Upper lobe of right lung (tissue), 1 donor: ENCODE measurements around the gene BCL3. TPM values are rescaled to one million over a fixed set of nuclear protein-coding genes. Genes with fewer than 3 reads are reported as not detected.
"Not testable (repeated sequence)": the region's sequence is repeated elsewhere in the genome, so short reads cannot be mapped to it uniquely, and the experiment has no call there.

Experiments used
- ATAC-seq: fragments of 200-7000 bp; cut with Tn5 transposase; one replicate; pipeline ENCODE4 v1.9.1; 2020; ENCODE audit warnings: mild to moderate bottlenecking, moderate library complexity
- DNase-seq: peaks from one replicate; pipeline ENCODE4 v3.0.0-alpha.2; 2020
- H3K27ac ChIP-seq: fragments of 200-600 bp; one replicate; pipeline ENCODE4 v1.8.0; 2022
- H3K27me3 ChIP-seq: fragments of 200-600 bp; one replicate; pipeline ENCODE4 v1.8.0; 2022; ENCODE audit warnings: mild to moderate bottlenecking
- H3K36me3 ChIP-seq: fragments of 200-600 bp; one replicate; pipeline ENCODE4 v1.8.0; 2022
- H3K4me1 ChIP-seq: fragments of 200-600 bp; one replicate; pipeline ENCODE4 v1.8.0; 2022
- H3K4me3 ChIP-seq: fragments of 200-600 bp; one replicate; pipeline ENCODE4 v1.8.0; 2022; ENCODE audit warnings: mild to moderate bottlenecking
- H3K9me3 ChIP-seq: fragments of 200-600 bp; one replicate; pipeline ENCODE4 v1.8.0; 2022
- intact Hi-C: fragments of 100-400 bp; cut with DNase I; formaldehyde crosslinking; loops from one replicate; pipeline ENCODE4 v1.11.0; 2022
- total RNA-seq: library from RNA; stranded (reverse); fragmentation: NEBNext Ultra II Directional; extraction: Animal tissue kit (Norgen Biotek cat#: 25700); gene quantifications from one replicate; pipeline ENCODE4 v1.2.1, GENCODE V29; 2021
- TF ChIP-seq, protein P1 (sequence below): fragments of 200-600 bp; IDR thresholded peaks from one replicate; pipeline ENCODE4 v1.8.0; 2022; ENCODE audit warnings: antibody characterized with exemption
- donor health status: DM: no; HTN: yes; CAD: no; lungs with severe emphysema.

The BCL3 gene
- total RNA-seq, 1 donor from 2014 or later, result 87.4 TPM

DNA sequence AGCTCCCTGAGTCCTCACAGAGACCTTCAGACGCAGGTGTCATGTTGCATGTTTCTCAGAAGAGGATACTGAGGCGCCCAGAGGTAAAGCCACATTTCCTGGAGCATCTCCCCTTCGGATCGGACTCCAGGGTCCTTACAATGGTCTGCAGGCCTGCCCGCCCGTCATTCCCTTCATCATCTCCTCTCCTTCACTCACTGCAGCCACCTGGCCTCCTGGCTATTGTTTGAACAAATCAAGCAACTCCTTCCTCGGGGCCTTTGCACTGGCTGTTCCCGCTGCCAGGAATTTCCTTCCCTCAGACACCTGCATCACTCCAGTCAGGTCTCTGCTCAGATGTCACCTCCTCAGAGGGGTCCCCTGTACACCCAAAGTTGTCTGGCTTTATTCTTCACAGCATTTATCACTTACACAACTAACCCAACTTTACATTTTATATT lies 29.2 kb upstream of the BCL3 start:
- ATAC-seq (no peak), DNase-seq (no peak)
- Histone ChIP-seq H3K4me1 (peaks cover 55% of the 10 kb centered on the region), H3K36me3 (no peaks in the 10 kb centered on the region), H3K9me3 (no peaks in the 10 kb centered on the region), H3K27ac (no peak overlapping the region), H3K4me3 (no peak overlapping the region), H3K27me3 (no peaks in the 10 kb centered on the region)
- TF ChIP-seq, protein P1, sequence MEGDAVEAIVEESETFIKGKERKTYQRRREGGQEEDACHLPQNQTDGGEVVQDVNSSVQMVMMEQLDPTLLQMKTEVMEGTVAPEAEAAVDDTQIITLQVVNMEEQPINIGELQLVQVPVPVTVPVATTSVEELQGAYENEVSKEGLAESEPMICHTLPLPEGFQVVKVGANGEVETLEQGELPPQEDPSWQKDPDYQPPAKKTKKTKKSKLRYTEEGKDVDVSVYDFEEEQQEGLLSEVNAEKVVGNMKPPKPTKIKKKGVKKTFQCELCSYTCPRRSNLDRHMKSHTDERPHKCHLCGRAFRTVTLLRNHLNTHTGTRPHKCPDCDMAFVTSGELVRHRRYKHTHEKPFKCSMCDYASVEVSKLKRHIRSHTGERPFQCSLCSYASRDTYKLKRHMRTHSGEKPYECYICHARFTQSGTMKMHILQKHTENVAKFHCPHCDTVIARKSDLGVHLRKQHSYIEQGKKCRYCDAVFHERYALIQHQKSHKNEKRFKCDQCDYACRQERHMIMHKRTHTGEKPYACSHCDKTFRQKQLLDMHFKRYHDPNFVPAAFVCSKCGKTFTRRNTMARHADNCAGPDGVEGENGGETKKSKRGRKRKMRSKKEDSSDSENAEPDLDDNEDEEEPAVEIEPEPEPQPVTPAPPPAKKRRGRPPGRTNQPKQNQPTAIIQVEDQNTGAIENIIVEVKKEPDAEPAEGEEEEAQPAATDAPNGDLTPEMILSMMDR, result no peak
- intact Hi-C loops, result no loop called here

DNA sequence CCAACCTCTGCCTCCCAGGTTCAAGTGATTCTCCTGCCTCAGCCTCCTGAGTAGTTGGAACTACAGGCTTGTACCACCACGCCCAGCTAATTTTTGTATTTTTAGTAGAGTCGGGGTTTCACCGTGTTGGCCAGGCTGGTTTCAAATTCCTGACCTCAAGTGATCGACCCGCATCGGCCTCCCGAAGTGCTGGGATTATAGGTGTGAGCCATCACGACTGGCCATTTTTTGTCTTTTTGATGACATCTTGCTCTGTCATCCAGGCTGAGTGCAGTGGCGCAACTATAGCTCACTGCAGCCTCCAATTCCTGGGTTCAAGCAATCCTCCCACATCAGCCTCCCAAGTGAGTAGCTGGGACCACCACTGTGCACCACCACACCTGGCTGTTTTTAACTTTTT lies 28.1 kb upstream of the BCL3 start:
- not testable (repeated sequence) for H3K9me3 ChIP-seq, H3K4me3 ChIP-seq, H3K27ac ChIP-seq, H3K36me3 ChIP-seq, H3K27me3 ChIP-seq, ATAC-seq
- peak; percentile 29 for DNase-seq
- peaks cover 66% of the 10 kb centered on the region for H3K4me1 ChIP-seq
- intact Hi-C loops, result loop anchor here (5.0 kb wide), 1 partner anchor 52 kb away; no protein-coding TSS in a partner anchor

DNA sequence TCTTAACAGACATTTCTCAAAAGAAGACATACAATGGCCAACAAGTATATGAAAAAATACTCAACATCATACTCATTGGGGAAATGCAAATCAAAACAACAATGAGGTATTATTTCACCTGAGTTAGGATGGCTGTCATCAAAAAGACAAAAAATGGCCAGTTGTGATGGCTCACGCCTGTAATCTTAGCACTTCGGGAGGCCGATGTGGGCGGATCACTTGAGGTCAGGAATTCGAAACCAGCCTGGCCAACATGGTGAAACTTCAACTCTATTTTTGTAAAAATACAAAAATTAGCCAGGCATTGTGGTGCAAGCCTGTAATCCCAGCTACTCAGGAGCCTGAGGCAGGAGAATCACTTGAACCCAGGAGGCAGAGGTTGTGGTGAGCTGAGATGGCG lies 27.6 kb upstream of the BCL3 start:
- intact Hi-C loops, result loop anchor here (5.0 kb wide), 1 partner anchor 51 kb away; no protein-coding TSS in a partner anchor

DNA sequence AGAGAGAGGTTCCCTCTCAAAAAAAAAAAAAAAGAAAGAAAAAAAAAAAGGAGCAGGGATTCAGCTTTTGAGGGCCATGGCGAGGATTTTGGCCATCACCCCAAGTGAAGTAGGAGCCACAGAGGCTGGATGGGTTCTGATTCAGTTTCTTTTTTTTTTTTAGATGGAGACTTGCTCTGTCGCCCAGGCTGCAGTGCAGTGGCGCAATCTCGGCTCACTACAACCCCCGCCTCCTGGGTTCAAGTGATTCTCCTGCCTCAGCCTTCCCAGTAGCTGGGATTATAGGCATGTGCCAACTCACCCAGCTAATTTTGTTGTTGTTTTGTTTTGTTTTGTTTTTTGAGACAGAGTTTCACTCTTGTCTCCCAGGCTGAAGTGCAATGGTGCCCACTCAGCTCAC lies 27.1 kb upstream of the BCL3 start:
- not testable (repeated sequence) for H3K27me3 ChIP-seq, H3K4me3 ChIP-seq, DNase-seq, ATAC-seq, H3K36me3 ChIP-seq, H3K9me3 ChIP-seq
- H3K27ac ChIP-seq, result peak overlapping the region; percentile 24
- peaks cover 73% of the 10 kb centered on the region for H3K4me1 ChIP-seq
- intact Hi-C loops, result loop anchor here (5.0 kb wide), 1 partner anchor 51 kb away; no protein-coding TSS in a partner anchor

More for the DNA sequence above, 27.6 kb upstream of the BCL3 start:
- Histone ChIP-seq H3K4me1 (peaks cover 72% of the 10 kb centered on the region), H3K27me3 (no peaks in the 10 kb centered on the region), H3K36me3 (no peaks in the 10 kb centered on the region), H3K4me3 (no peak overlapping the region), H3K27ac (peak overlapping the region; percentile 24), H3K9me3 (no peaks in the 10 kb centered on the region)
- ATAC-seq, result no peak
- TF ChIP-seq, protein P1, result no peak
- no peak for DNase-seq

DNA sequence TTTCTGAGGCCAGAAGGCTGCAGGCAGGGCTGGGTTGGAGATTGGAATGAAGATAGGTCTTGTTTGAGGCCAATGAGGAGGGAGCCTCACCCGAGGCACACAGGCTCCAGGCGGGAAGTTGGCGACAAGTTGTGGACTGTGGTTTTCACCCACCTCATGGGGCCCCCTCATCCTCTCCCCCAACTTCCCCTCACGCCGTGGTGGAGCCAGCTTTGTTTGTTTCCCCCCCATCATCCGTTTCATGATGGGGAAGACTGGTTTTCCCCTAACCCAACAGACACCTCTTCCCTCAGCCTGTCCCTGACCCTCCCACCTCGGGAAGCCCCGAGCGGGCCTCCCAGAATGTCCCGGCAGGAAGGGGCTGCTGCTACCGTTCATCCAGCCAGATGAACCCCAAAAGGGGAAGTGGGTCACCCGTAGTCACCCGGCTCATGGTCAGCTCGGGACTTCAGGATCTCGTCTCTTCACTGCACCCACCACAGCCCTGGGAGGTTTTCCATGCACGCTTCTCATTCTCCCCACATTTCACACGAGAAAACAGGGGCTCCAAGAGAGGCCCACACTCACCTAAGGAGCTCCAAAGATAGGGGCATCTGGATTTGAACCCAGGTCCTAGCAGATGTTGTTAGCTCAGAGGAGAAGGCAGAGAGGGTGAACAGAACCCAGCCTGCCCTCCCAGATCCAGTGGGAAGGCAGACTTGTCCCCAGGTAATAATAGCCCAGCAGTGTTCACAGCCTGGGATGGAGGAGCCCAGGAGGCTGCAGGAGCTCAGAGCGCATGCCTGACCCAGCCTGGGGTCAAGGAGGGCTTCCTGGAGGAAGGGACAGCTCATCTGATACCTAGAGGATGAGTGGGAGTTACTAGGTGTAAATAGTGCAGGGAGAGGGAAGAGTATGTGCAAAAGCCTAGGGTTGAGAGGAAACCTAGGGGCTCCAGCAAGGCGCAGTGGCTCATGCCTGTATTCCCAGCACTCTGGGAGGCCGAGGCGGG lies 26.1 kb upstream of the BCL3 start:
- Histone ChIP-seq H3K9me3 (no peaks in the 10 kb centered on the region), H3K4me1 (peaks cover 67% of the 10 kb centered on the region), H3K27ac (peak overlapping the region; percentile 36), H3K4me3 (no peak overlapping the region), H3K36me3 (no peaks in the 10 kb centered on the region), H3K27me3 (no peaks in the 10 kb centered on the region)
- TF ChIP-seq, protein P1, result no peak
- intact Hi-C loops, result loop anchor here (5.0 kb wide), 1 partner anchor 50 kb away; no protein-coding TSS in a partner anchor
- no peak for DNase-seq
- peak; percentile 16 for ATAC-seq

DNA sequence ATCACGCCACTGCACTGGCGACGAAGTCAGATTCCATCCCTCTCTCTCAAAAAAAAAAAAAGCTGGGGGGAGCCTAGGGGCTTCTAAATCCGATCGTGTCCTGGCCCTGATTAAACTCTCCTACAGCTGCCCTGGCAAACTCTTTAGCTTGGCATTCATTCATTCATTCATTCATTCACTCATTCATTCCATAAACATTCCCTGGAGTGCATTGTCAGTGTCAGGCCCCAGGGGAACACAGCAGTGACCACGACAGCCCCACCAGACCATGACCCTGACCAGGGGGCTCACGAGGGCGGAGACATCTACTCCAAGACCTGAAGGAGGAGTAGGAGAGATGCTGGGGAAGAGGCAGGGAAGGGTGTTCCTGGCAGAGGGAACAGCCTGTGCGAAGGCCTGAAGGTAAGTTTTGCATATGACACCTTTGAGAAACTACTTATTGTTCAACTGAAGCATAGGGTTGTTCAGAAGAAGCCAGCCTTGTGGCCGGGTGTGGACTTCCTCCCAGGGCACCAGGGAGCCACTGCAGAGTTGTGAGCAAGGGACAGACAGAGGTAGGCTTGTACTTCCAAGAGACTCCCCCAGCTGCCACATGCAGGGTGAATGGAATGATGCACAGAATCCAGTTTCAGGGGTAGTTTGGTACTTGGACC lies 25.1 kb upstream of the BCL3 start:
- no peaks in the 10 kb centered on the region for H3K27me3 ChIP-seq
- H3K27ac ChIP-seq, result no peak overlapping the region
- ATAC-seq, result peak; percentile 34
- H3K9me3 ChIP-seq, result no peaks in the 10 kb centered on the region
- H3K4me1 ChIP-seq, result peaks cover 57% of the 10 kb centered on the region
- intact Hi-C loops, result loop anchor here (5.0 kb wide), 1 partner anchor 49 kb away; no protein-coding TSS in a partner anchor
- no peak for DNase-seq
- TF ChIP-seq, protein P1, result no peak
- H3K36me3 ChIP-seq, result no peaks in the 10 kb centered on the region
- H3K4me3 ChIP-seq, result no peak overlapping the region
